Sigmoid colon (tissue), 7 donors: ENCODE data around the gene ZNF638. TPM values are rescaled to one million over a fixed set of nuclear protein-coding genes. Genes with fewer than 3 reads are reported as not detected.

ENCODE experiments used
- DNase-seq: peaks from one replicate; pipeline ENCODE4 v3.0.0-alpha.2; 2019
- H3K27ac ChIP-seq, 4 donors: fragments of 200-600 bp; sonication (generic); one replicate each; pipeline ENCODE4 v1.5.1; 2016 to 2019; ENCODE audit warnings: mild to moderate bottlenecking in 1 of 4
- H3K27me3 ChIP-seq, 3 donors: fragments of 200-600 bp; sonication (generic); one replicate each; pipeline ENCODE4 v1.5.1; 2019; ENCODE audit warnings: mild to moderate bottlenecking in 1 of 3
- H3K36me3 ChIP-seq, 4 donors: fragments of 200-600 bp; sonication (generic); one replicate each; pipeline ENCODE4 v1.5.1; 2016 to 2019
- H3K4me1 ChIP-seq, 4 donors: fragments of 200-600 bp; sonication (generic); one replicate each; pipeline ENCODE4 v1.5.1; 2017 to 2019
- H3K4me3 ChIP-seq, 4 donors: fragments of 200-600 bp; sonication (generic); one replicate each; pipeline ENCODE4 v1.5.1; 2017 to 2019; ENCODE audit warnings: mild to moderate bottlenecking in 2 of 4, moderate library complexity in 1 of 4
- H3K9me3 ChIP-seq, 4 donors: fragments of 200-600 bp in 3 of 4; sonication (generic) in 3 of 4; one replicate each; pipeline versions ENCODE4 v1.5.1 to v1.6.1; 2013 to 2019
- CTCF ChIP-seq, 4 experiments: fragments of 450-650 bp in 3 of 4; fragments of 200-600 bp in 1 of 4; IDR thresholded peaks; one replicate each; pipeline ENCODE4 v1.5.1; 2016 to 2019; ENCODE audit warnings: antibody characterized with exemption in 4 of 4, mild to moderate bottlenecking in 3 of 4, moderate library complexity in 2 of 4
- EP300 ChIP-seq, 4 donors: sonication (generic); formaldehyde crosslinking; IDR thresholded peaks; one replicate each; pipeline ENCODE4 v1.6.1; 2017; ENCODE audit warnings: antibody characterized with exemption in 4 of 4
- POLR2A ChIP-seq, 2 donors: fragments of 450-650 bp; IDR thresholded peaks; one replicate each; pipeline ENCODE4 v1.6.1; 2016; ENCODE audit warnings: antibody characterized with exemption in 2 of 2, mild to moderate bottlenecking in 2 of 2, moderate library complexity in 2 of 2
- POLR2AphosphoS5 ChIP-seq, 4 donors: sonication (generic); formaldehyde crosslinking; IDR thresholded peaks; one replicate each; pipeline ENCODE4 v1.6.1; 2017; ENCODE audit warnings: antibody characterized with exemption in 4 of 4
- WGBS, 2 donors: extraction: QIAGEN DNeasy Blood & Tissue Kit; methylation state at CpG; one replicate each; pipeline ENCODE4 v1.1.7; 2013; 5-methylcytosine and 5-hydroxymethylcytosine counted together
- intact Hi-C: fragments of 100-400 bp; cut with DNase I; formaldehyde crosslinking; loops from one replicate; pipeline ENCODE4 v1.15.1; 2023
- polyA plus RNA-seq, 3 donors: library from polyadenylated mRNA; stranded (reverse); fragments of 200-250 nt; gene quantifications; one replicate each; pipeline ENCODE4 v1.2.3, GENCODE V29; 2013
- total RNA-seq, 4 donors: library from RNA; depleted of rRNA; stranded (reverse); fragments of >200 nt; gene quantifications; one replicate each; pipeline ENCODE4 v1.1.0, GENCODE V29; 2016
- donor health status: healthy with polysubstance abuse.
- donor health status: Bipolar disorder and iron deficiency.
- donor health status: healthy.

Gene ZNF638
- total and polyA plus RNA-seq, 7 donors, result 28.7 to 184 (median 161) TPM

DNA sequence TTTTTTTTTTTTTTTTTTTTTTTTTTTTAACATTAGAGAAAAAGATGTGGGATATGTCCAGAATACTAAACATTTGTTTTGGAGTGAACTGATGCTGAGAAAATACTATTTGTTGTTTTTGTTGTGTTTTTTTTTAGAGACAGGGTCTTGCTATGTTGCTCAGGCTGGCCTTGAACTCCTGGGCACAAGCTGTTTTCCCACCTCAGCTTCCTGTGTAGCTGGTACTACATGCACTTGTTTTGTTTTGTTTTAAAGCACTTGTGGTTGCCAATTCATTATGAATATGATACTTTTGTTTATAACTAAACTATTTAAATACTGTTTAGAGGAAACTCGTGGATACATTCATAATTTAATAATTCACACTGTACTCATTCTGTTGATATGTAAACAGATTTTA lies 88.4 kb downstream of the ZNF638 start:
- no peaks in the 10 kb centered on the region for H3K9me3 ChIP-seq
- H3K27me3 ChIP-seq, result no peaks in the 10 kb centered on the region
- H3K4me3 ChIP-seq, result no peak overlapping the region
- peaks cover 0 to 34% (median 5%) of the 10 kb centered on the region in 4 donors for H3K36me3 ChIP-seq
- no peak for DNase-seq
- WGBS, 2 donors, result 67 to 69% methylated on average over 1 of the region's 1 CpG
- H3K27ac ChIP-seq, result no peak overlapping the region
- no peak for TF ChIP-seq EP300 (IDR thresholded peaks at IDR 0.05)
- TF ChIP-seq CTCF (IDR thresholded peaks at IDR 0.05), result no peak
- no peak for TF ChIP-seq POLR2AphosphoS5 (IDR thresholded peaks at IDR 0.05)
- no peak for TF ChIP-seq POLR2A (IDR thresholded peaks at IDR 0.05)
- H3K4me1 ChIP-seq, result peaks cover 0 to 10% (median 0%) of the 10 kb centered on the region in 4 donors
- intact Hi-C loops, result no loop called here

DNA sequence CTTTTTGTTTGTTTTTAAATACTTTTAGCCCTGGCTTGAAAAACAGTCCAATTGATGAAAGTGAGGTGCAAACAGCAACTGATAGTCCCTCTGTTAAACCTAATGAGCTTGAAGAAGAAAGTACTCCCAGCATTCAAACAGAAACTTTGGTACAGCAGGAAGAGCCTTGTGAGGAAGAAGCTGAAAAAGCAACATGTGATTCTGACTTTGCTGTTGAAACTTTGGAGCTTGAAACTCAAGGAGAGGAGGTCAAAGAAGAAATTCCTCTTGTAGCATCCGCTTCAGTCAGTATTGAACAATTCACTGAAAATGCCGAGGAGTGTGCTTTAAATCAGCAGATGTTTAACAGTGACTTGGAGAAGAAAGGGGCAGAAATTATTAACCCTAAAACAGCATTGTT lies 91.2 kb downstream of the ZNF638 start:
- no peak overlapping the region for H3K4me3 ChIP-seq
- H3K36me3 ChIP-seq, result peaks cover 0 to 62% (median 16%) of the 10 kb centered on the region in 4 donors
- no peak overlapping the region for H3K27ac ChIP-seq
- intact Hi-C loops, result no loop called here
- H3K9me3 ChIP-seq, result no peaks in the 10 kb centered on the region
- peaks cover 0 to 10% (median 0%) of the 10 kb centered on the region in 4 donors for H3K4me1 ChIP-seq
- TF ChIP-seq EP300 (IDR thresholded peaks at IDR 0.05), result no peak
- TF ChIP-seq POLR2A (IDR thresholded peaks at IDR 0.05), result no peak
- no peak for TF ChIP-seq POLR2AphosphoS5 (IDR thresholded peaks at IDR 0.05)
- TF ChIP-seq CTCF (IDR thresholded peaks at IDR 0.05), result no peak
- no peaks in the 10 kb centered on the region for H3K27me3 ChIP-seq
- no peak for DNase-seq
- WGBS, 2 donors, result 89% methylated on average over 2 of the region's 2 CpGs

- no peak for DNase-seq
- Histone ChIP-seq H3K4me1 (peaks cover 0 to 10% (median 0%) of the 10 kb centered on the region in 4 donors), H3K36me3 (peaks cover 0 to 69% (median 16%) of the 10 kb centered on the region in 4 donors), H3K27me3 (no peaks in the 10 kb centered on the region), H3K9me3 (no peaks in the 10 kb centered on the region), H3K27ac (no peak overlapping the region), H3K4me3 (no peak overlapping the region)
- intact Hi-C loops, result no loop called here
- 89 to 94% methylated on average over 3 of the region's 3 CpGs for WGBS, 2 donors
- TF ChIP-seq POLR2AphosphoS5 (IDR thresholded peaks at IDR 0.05) (no peak), EP300 (IDR thresholded peaks at IDR 0.05) (no peak), CTCF (IDR thresholded peaks at IDR 0.05) (no peak), POLR2A (IDR thresholded peaks at IDR 0.05) (no peak)
Observed at GRCh38 chr2:71423817-71424420, 92.3 kb downstream of the ZNF638 start.

- intact Hi-C loops, result no loop called here
- Histone ChIP-seq H3K4me3 (no peak overlapping the region), H3K9me3 (no peaks in the 10 kb centered on the region), H3K4me1 (peaks cover 0 to 10% (median 0%) of the 10 kb centered on the region in 4 donors), H3K27ac (no peak overlapping the region), H3K36me3 (peaks cover 3 to 92% (median 22%) of the 10 kb centered on the region in 4 donors), H3K27me3 (no peaks in the 10 kb centered on the region)
- DNase-seq, result no peak
- TF ChIP-seq POLR2AphosphoS5 (IDR thresholded peaks at IDR 0.05) (no peak), CTCF (IDR thresholded peaks at IDR 0.05) (no peak), POLR2A (IDR thresholded peaks at IDR 0.05) (no peak), EP300 (IDR thresholded peaks at IDR 0.05) (no peak)
- WGBS, 2 donors, result 93 to 97% methylated on average over 2 of the region's 2 CpGs
Observed at GRCh38 chr2:71426721-71427120, 95.1 kb downstream of the ZNF638 start.
